NCI-H1105 (cell line): ENCODE results near the gene MORN4.
"Not testable (repeated sequence)": the region's sequence is repeated elsewhere in the genome, so short reads cannot be mapped to it uniquely, and the experiment has no call there.

Experiments
- DNase-seq: peaks from one replicate; lab custom pipeline; 2025; lab: John Stamatoyannopoulos, UW

Gene MORN4

DNA sequence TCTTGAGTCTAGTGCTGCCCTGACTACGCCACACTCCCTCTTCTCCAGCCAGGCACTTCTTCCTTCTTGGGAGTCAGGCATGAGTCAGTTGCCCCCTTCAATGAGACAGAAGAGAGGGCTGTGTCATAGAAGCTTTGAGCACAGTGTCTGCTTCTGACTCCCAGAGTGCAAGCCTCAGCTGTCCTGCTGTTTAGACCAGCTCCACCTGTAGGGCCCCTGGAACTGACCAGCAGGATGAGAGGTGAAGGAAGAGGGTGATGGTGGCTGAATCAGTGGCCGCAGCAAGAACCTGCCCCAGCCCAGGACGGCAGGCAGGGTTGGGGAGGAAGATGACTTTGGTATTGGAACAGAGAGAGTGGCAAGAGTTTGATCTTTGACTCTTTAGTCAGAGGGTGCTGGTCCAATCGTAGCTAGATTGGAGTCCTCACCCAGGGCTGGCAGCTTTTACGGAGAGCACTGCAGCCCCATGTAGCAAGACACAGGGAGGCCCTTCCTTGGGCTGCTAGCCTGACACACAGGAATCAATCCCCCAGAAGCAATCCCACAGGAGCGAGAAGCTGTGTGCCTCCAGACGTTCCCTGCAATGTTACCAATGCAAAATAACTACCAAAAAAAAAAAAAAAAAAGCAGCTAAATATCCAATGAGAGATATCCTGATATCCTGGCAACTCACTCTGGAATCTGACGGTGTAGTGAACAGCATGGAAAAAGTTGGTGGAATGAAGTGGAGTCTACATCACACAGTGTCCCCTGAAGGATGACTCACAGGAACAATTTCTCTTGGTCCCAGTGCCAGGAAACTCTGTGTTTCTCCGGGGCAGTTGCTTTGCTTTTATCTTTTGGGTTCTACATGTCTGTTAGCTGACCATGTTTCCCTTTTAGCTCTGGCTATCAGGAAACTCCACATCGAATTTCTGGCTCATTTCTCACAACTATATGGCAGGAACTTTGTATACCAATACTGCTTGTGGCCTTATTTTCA is 36.9 kb downstream of the MORN4 start:
- DNase-seq, result no peak

DNA sequence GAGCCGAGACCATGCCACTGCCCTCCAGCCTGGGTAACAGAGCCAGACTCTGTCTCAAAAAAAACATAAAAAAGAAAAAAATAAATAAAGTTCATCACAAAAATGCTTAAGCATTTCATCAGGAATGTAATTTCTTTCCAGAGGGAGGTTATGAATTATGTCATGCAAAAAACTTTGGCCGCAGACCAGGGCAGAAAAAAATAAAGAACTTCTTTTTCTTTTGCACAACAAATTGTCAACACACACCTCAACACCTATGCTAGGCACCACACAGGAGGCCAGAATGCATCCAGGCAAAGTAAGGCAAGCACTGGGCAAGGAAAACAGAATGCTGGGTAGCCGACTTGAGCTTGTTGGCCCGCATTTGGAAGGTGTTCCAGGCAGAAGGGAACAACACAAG is 39.9 kb downstream of the MORN4 start:
- no peak for DNase-seq

DNA sequence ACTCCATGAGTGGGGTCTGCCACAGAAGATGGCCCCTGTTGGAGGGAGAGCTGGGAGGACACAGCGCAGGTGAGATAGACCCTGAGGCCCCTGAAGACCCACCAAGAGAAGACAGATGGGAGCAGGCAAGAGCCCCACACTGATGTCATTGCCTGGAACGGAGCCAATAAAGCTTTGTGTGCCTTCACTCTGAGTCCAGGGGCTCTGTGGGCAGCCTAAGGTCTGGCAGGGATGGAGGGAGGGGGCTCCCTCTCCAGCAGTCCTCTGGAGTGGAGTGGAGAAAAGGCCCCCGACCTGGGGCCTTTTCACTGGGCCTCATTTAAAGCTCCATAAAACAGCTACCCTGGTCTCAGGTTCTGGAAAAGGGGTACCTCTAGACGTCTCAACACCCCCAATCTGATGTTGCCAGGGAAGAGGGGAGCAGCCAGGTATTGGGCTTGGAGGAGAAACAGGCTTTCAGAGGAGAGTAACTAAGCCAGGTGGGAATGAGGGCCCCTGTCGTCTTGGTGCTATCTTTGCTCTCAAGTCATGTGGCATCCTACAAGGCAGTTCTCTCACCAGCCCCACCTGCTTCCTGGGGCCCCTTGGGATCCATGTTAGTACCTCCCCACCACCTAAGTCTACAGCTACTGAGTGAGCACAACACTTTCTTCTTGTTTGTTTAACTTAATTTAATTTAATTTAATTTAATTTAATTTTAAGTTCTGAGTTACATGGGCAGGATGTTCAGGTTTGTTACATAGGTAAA is 42.4 kb downstream of the MORN4 start:
- no peak for DNase-seq

DNA sequence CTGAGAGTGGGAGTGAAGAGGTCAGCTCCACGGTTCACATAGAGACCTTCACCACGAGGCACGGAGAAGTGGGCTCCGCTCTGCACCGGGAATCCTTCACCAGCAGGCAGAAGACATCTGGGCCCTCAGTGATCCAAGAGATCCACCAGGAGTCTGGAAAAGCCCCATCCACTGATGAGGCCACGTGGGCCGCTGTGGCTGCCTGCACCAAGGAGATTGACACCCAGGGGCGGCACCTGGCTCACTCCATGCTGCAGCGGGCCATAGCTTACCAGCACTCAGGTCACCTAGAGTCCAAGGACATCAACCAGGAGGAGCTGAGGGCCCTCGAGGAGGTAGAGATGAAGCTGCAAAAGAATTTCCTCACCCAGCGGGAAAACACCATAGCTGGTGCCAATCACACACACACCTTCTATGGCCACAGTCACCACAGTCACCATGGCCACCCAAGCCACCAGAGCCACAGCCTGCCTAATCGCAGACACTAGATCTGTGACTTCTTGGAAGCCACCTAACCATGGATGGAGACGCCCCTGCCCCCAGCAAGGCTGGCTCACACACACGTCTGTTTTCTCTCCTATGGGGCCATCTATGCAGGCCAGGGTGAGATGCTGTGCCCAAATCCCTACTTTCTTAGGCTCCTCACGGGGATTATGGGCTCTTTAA is 43.1 kb downstream of the MORN4 start:
- no peak for DNase-seq

DNA sequence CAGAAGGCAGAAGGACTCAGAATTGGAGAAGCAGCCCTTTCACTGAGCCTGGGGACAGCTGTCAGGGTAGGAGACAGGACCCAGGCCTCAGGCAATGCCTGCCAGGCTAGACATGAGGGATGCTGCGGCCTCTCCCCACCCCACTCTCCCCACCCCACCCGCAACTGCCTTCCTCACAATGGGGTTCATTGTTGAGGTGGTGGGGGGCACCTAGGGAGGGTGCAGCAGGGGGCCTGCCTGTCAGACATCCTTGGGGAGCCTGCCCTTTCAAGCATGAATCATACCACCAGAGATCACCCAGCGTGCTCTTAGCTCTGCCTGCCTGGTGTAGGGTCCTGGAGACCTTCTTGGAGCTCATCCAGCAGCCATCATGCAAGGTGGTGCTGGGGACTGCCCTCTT is 43.8 kb downstream of the MORN4 start, which contains the start of gene C10orf62:
TSS of gene C10orf62 (plus strand) at position 243 of the 400 bp plus-strand sequence. CDS start 177 bp downstream, outside the sequence.
- no peak for DNase-seq

DNA sequence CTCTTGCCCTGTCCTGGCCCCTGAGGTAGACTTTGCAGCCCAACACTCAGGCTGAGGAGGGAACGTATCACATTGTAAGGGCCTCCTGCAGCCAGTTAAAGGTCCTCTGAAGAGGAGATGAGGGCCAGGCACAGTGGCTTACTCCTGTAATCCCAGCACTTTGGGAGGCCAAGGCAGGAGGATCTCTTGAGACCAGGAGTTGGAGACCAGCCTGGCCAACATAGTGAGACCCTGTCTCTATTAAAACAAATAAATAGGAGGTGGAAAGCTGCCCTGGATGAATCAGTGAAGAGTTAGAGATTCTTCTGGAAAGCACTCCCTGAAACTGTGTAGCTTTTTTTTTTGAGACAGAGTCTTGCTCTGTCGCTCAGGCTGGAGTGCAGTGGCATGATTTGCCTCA is 46.1 kb downstream of the MORN4 start:
- DNase-seq, result no peak

DNA sequence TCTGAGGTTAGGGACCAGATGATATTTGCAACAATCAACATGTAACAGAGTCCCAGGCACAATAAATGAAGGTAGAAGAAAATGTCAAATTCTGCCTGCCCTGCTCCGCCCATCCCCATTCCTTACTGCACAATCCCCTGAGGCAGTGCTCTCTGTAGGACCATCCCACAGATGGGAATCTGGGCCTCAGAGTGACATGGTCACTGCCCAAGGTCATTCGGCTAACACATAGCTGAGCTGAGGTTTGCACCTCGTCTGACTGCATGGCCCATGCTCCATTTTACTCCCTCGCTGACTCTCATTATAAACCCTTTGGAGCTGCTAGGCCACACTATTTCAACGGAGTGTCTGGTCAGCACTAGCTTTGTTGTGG is 47.9 kb downstream of the MORN4 start:
- DNase-seq, result no peak

DNA sequence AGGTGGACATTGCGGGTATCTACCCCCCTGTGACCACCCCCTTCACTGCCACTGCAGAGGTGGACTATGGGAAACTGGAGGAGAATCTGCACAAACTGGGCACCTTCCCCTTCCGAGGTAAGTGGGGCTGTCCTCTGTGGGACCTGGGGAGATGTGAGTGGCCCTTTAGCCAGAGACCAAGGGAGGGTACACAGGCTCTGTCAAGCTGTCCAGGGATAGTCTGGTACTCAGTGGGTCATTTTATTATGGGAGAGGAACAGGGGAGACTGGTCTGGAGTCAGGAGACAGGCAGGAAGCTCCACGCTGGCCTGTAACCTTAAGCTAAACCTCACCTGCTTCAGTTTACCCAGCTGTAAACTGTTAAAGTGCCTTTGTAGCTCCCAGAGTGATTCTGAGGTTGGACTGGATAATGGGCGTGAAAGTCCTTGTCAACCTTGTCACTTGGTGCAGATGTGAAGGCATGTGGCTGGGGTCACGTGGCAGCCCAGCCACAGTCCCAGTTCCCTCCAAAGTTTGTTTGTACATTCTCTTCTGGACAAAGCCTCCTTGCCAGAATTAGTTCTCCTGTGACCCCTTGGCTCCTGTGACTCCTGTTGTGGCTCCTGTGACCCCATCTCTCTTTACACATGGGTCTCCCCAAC is 48.4 kb downstream of the MORN4 start:
- no peak for DNase-seq

DNA sequence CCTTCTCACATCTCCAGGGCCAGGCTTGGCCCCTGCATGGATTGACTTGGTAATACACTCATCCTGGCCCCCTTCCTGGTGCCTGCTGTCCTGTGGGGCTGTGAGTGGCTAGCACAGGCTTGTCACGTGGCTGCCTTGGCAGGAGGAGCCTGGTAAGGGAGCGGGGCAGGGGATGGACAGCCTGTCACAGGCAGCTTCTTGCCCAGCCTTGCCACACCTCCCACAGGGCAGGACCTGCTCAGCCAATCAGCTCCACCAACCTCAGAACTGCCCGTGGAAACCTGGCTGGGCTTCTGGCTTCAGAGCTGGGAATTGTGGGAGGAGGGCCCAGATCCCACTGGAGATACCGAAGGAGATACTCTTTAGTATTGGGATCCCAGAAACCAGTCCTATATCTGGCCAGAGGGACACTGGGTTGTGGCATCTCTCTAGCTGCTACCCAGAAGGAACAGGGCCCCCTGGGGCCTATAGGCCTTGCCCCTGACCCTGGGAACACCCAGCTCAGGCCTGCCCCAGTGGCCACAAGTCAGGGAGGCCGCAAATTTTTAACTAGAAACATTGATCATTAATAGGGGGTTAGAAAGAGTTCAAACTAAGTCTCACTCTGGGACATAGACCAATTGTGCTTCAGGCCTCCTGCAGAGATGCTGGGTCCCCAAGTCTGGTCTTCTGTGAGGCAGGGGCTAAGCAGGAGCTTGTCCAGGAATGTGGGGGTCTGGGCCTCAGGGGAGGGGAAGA is 49.1 kb downstream of the MORN4 start, which contains the start of gene HOGA1:
TSS of gene HOGA1 (plus strand) at position 330 of the 738 bp plus-strand sequence. CDS start at position 645, 315 bp downstream.
- DNase-seq, result no peak

DNA sequence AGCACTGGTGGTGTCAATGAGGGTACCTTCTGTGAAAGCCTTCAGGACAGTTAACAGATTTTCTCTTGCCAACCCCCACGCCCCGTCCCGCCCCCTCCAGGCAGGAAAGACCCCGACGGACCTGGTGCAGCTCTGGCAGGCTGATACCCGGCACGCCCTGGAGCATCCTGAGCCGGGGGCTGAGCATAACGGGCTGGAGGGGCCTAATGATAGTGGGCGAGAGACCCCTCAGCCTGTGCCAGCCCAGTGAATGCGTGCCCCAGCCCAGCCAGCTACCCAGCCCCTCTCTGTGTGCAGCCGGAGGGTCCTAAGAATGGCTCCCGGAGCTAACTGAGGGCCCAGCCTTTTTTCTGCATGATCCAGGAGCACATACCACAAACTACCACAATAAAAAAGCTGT is 49.8 kb downstream of the MORN4 start:
- no peak for DNase-seq

DNA sequence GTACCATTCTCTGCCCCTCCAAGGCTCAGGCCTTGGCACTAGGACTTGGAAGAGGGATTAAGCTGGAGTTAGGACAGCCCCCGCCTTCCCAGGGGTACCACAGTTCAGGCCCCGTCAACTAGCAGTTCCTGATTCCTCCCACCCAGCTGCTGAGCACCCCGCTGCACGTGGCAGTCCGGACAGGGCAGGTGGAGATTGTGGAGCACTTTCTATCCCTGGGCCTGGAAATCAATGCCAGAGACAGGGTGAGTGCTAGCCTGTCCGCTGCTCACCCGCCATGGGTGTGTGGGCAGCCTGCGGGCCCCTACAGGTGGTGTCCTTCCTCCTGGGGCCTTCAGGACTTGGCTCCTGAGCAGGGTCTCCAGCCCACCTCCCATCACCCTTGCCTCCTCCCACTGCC is 51.1 kb downstream of the MORN4 start:
- no peak for DNase-seq

DNA sequence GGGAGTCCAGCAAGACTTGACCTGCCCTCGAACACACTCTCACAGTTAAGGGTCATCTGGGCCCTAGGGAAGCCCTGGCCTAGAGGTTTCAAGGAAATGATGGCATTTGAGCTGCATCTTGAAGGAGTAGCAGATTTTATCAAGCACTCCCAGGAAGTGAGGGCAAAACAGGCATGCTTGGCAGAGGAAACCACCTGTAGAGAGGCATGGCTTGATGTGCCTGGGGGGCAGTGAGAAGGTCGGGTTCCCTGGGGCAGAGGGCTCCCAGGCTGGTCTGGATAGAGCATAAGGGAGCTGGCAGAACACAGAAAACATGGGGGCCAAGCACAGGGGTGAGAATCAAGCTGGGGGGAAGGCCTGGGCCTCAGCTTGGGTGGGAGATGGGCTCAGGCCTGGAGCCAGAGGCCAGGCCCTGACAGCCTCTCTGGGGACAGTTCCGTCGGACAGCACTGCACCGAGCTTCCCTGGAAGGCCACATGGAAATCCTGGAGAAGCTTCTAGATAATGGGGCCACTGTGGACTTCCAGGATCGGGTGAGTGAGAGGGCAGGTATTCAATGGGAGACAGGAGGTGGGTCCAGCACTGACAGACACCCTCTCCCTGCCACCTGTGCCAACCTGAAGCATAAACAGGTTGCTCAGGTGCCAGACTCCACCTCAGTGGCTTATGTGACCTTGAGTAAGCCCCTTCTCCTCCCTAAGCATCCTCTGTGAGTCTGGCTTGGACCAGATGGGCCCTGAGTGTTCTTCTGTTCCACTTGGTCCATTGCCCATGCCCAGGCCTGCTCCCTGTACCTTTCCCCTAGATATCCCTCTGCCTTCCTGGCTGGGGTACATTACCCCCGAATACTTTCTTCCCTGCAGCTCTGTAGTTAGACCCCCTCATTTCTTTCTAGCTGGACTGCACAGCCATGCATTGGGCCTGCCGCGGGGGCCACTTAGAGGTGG is 52.6 kb downstream of the MORN4 start:
- DNase-seq, result no peak

DNA sequence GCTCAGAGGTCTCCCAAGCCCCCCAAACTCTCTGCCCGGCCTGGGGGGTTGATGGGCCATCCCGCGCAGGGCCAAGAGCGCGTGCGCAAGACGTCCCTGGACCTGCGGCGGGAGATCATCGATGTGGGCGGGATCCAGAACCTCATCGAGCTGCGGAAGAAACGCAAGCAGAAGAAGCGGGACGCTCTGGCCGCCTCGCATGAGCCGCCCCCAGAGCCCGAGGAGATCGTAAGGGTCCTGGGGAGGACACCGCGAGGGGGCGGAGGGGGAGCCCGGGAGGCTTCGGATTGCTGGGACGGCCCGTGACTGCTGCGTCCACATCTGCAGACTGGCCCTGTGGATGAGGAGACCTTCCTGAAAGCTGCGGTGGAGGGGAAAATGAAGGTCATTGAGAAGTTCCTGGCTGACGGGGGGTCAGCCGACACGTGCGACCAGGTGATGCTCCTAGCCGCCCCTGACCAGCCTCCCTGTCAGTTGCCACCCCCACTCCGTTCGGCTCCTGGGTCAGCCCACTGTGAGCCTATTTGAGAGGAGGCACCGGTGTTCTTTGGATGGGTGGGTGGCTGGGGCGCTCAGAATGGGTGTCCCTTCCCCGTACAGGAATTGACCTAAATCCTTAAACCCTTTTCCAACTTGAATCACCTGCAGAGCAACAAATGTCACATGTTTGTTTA is 55.0 kb downstream of the MORN4 start:
- DNase-seq, result no peak

DNA sequence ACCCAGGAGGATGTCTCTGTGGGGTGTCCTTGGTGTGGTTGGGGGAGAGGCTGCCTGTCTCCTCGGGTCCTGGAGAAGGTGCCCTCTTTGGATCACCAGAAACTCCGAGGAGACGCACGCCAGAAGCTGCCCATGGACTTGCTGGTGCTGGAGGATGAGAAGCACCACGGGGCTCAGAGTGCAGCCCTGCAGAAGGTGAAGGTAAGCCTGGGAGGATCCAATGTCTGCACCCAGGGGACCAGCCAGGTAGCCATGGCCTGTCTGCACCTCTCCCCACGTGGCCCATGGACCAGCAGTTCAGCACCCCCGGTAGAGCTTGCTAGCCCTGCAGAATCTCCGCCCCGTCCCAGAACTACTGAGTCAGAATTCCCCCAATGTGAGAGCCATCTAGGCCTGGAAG is 55.6 kb downstream of the MORN4 start:
- no peak for DNase-seq

DNA sequence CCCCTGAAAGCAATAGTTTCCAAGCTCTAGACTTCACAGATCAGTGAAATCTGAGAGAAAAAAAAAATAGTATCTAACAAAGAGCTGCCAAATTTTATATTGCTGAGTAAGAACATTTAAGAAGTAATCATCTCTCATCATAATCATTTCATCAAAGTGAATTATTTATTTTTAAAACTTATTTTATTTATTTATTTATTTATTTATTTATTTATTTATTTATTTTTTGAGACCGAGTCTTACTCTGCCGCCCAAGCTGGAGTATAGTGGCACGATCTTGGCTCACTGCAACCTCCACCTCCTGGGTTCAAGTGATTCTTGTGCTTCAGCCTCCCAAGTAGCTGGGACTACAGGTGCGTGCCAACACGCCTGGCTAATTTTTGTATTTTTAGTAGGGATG is 56.8 kb downstream of the MORN4 start:
- not testable (repeated sequence) for DNase-seq

DNA sequence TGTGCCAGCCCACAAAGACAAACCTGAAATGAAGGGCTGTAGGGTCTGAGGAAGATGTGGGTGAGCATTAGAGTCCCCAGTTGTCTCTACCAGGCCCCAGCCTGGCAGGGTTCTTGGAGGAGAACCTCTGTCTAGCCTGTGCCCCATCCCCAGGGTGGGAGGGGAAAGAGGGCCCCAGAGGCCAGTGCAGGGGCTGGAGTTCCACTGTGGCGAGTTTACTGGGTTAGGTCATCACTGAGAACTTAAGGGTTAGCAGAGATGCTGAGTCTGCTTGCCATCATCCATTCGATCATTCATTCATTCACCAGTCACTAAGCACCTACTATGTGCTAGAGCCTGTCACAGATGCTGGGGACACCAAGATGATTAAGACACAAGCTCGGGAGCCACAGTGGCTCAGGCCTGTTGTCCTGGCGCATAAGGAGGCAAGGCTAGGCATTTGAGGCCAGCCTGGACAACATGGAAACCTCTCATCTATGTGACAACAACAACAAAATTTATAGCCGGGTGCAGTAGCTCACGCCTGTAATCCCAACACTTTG is 58.1 kb downstream of the MORN4 start:
- DNase-seq, result no peak

DNA sequence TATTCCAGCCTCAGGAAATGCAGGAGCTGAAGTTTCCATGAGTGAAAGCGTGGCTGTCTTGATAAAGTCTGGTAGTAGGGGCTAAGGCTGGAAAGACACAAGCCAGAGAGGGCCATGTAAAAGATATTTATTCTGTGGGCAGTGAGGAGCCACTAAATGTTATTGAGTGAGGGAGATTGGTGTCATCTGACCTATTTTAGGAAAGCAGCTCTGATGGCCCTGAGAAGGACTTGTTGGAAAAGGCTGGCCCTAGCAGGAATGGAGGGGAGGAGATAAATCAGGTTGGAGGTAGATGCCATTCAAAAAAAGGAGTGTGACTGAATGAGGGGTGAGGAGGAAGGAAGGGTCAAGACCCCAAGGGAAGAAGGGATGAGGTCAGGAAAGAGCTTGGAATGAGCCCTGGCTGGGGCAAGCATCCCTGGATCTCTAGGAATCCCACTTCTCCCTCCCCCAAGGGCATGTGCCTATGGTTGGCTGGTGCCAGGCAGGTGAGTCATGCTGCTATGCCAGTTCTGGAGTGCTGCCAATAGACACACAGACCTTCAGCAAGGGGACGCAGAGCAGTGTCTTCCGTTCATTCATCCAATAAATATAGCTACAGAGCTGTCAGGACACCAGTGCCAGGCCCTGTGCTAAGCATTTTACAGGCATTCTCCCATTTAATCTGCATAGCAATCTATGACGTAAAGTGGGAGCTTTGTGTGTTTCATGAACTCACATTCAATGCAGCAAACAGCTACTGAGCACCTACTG is 58.8 kb downstream of the MORN4 start:
- peak; percentile 83 for DNase-seq

DNA sequence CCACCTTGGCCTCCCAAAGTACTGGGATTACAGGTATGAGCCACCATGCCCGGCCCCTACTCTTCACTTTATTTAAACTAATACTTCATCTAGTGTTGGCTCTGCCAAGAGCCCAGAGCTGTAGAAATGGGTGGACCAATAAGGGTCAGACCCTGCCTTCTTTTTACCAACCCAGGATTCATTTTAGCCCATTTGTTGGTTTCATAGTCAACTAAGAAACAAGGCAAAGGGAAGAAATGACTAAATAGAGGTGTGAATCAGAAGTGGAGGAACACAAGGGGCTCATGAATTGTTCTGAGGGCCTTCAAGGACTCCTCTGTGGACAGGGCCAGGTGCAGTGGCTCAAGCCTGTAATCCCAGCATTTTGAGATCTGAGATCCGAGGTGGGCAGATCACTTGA is 59.6 kb downstream of the MORN4 start:
- DNase-seq, result no peak
